GM03348 (cell line): ENCODE measurements around the gene TRPV4.
A peak's percentile ranks its signal among the peaks of the same experiment; 100 is the strongest.

ENCODE experiments used
- DNase-seq: peaks from one replicate; pipeline ENCODE4 v3.0.0; 2012; ENCODE audit warnings: low spot score

Gene TRPV4

GRCh38 chr12:109739747-109740693 lies 93.2 kb downstream of the TRPV4 start:
- DNase-seq = no peak

- DNase-seq = peak; percentile 31
Observed at GRCh38 chr12:109738878-109739665, 94.1 kb downstream of the TRPV4 start.

DNA sequence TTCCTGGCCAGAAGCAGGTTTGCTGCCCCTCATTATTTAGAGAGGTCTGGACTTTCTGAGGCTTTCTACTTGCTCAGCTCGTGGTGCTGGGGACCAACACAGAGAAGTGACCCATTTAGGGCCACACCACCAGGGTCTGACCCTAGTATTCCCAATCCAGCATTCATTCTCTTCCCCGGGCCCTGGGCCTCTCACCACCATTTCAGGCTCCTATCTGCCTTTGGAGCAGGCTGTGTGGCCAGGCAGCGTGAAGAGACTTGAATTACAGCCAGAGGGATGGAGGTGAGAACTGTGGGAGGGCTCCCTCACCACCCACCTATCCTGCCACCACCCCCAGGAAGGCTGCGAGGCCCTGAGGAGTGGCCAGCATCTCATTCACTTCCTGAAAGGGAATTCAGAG lies 95.0 kb downstream of the TRPV4 start:
- DNase-seq = no peak

GRCh38 chr12:109737631-109738030 lies 95.6 kb downstream of the TRPV4 start:
- no peak for DNase-seq

- DNase-seq = no peak
Observed at GRCh38 chr12:109737126-109737525, 96.1 kb downstream of the TRPV4 start.

DNA sequence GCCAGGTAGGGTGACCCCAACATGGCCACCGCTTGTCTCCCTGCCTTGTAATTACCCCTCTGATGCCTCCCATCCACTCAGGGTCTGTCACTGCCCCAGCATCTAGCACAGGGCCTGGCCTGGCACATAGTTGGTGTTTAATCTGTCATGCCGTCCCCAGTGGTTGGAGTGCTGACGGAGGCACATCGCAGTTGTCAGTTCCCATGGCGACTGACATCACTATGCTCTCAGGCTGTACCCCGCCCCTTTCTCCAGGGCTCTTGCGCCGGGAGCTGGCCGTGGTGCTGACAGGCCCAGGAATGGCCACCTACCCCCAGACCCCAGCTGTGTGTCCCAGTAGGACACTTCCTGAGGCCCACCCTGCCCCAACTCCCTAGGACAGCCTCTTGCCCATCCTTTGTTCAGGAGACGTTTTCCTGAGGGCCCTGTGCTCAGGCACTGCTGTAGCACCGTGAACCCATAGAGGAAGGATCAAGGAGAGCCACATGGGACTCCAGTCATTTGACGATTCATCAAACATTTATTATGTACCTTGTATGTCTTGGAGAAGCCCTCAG lies 96.6 kb downstream of the TRPV4 start:
- peak; percentile 73 for DNase-seq

- no peak for DNase-seq
Observed at GRCh38 chr12:109735825-109736551, 97.2 kb downstream of the TRPV4 start.

DNA sequence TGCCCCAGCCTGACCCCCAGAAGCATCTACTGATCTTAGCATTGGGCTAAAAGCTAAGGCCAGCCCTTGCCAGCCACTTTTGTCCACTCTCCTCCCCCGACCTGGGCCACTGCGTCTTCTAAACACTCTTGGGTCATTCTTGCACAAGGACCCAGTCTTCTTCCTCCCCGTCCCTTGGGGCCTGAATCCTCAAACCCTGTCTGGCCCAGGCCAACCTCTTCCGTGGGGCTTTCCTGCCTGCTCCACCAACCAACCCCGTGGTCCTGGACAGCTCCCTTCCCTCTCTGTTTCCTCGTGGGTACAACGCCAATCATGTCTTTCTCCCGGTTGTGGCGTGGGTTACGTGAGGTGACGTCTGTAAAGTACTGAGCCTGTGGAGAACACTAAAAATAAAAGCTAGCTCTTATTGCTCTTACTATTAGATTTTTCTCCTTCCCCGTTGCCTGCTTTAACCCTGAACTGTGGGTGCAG lies 98.1 kb downstream of the TRPV4 start:
- DNase-seq = no peak

- no peak for DNase-seq
Observed at GRCh38 chr12:109734219-109735000, 98.8 kb downstream of the TRPV4 start.
